SHP77 (cell line): ENCODE results near the gene S1PR1.
"Not testable (repeated sequence)": the region's sequence is repeated elsewhere in the genome, so short reads cannot be mapped to it uniquely, and the experiment has no call there.

Source experiments
- DNase-seq, 2 experiments: peaks; one replicate each; lab custom pipeline; 2025; lab: John Stamatoyannopoulos, UW

The S1PR1 gene

DNA sequence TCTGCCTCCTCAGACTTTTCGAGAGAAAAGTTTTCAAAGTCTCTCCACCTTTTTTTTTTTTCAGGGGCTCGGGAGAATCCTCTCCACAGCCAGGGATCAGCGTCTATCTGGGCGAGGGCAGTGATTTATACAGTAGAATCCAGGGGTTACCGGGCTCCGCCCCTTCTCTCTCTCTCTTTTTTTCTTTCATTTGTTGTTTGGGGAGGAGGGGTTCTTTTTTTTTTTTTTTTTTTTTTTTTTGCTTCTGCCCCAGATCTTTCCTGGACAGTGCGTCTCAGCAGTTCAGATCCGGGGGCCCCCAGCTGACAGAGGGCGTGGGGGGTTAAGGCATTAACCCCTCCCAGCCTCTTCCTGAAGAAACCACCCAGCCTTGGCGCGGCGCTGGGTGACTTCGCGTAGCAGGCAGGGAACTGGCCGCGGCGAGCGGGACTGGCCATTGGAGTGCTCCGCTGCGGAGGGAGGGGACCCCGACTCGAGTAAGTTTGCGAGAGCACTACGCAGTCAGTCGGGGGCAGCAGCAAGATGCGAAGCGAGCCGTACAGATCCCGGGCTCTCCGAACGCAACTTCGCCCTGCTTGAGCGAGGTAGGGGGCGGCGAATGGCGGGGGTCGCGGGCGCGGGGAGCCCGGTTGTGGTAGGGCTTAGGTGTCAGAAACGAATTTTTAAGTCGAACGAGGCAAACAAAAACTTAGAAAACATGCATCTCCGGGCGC is at the start of gene S1PR1:
TSS of gene S1PR1 (plus strand) at position 504 of the 713 bp plus-strand sequence. CDS start 1,966 bp downstream, outside the sequence.
- DNase-seq = no peak

DNA sequence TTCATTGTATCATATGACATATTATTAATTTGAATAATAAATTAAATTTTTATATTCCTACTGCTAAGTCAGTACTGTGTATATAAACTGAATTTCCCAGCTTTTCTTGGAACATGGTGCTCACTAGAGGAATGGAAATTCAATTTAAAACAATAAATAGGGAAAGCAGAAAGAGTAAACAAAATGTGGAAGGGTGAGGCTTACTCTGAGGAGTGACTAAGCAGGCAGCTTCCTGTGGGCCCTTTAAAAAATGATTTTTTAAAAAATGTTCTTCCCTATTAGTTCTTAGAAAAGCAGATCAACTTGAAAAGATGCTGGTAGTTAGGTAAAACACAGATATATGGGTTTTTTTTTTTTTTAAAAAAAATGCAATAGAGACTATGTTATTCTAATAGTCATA is 49.5 kb upstream of the S1PR1 start:
- no peak for DNase-seq

DNA sequence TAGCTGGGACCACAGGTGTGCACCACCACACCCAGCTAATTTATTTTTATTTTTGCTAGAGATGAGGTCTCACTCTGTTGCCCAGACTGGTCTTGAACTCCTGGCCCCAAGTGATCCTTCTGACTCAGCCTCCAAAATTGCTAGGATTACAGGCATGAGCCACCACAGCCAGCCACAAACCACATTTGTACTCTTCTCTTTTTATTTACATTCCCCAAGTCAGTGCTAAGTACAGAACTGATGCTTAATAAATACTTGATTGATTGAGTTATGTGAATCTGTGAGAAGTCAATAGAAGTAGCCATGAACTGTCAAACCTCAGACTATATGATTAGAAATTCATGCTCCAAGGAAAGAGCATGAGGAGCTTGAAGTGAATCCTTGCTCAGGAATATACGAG is 48.5 kb upstream of the S1PR1 start:
- no peak for DNase-seq

DNA sequence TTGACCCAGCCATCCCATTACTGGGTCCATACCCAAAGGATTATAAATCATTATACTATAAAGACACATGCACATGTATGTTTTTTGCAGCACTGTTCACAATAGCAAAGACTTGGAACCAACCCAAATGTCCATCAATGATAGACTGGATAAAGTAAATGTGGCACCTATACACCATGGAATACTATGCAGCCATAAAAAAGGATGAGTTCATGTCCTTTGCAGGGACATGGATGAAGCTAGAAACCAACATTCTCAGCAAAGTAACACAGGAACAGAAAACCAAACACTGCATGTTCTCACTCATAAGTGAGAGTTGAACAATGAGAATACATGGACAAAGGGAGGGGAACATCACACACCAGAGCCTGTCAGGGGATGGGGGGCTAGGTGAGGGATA is 47.9 kb upstream of the S1PR1 start:
- not testable (repeated sequence) for DNase-seq

DNA sequence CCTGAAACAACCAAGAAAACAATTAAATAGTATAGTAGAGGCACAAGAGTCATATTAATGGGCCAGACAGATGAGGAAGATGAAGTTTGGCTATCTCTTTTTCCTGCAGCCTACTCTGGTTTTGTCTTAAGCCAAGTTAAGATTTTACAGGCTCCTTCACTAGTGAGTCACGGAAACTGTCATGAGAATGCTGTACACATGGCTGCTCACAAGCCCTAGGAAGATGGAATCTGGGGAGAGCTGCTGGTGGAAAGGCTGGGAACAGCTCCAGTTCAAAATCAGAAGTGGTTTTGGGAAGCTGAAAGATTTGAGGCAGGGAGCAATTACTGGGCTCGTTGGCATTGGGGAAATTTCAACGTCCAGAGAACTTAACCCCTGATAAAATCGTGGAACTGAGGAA is 46.4 kb upstream of the S1PR1 start:
- DNase-seq = no peak

DNA sequence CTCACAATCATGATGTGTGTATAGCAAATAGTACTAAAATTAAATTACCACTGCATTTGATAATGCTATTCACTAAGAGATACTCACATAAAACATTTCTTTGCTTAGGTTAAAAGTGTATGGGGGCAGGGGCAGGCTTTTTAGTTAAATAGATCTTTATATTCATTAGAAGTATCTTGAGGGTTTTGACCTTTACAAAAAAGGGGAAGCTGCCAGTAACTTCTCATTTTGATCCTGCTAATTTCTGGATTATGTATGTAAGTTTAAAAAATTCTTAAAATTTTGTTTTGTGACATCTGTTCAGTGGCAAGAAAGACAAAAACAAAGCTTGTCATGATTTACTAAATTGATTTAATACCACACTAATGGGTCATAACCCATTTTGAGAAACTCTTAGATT is 45.8 kb upstream of the S1PR1 start:
- DNase-seq = no peak

DNA sequence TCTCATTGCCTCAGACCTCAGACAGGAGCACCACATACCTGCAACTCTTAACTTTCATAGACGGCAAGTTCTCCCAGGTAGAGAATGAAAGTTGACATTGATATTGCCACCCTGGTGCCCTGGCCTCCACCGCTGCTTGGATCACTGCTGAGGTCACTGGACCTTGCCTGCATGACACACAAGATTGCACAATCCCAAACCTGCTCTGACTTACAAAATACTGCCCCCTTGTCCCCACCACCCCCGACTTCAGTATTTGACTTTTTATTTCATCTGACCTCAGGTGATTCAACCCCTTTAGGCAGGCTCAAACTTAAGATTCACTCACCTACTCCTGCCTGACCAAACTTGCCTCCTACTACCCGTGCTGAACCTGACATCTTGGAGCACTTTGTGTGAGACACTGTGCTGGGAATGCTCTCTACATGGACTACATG is 43.1 kb upstream of the S1PR1 start:
- DNase-seq = no peak

DNA sequence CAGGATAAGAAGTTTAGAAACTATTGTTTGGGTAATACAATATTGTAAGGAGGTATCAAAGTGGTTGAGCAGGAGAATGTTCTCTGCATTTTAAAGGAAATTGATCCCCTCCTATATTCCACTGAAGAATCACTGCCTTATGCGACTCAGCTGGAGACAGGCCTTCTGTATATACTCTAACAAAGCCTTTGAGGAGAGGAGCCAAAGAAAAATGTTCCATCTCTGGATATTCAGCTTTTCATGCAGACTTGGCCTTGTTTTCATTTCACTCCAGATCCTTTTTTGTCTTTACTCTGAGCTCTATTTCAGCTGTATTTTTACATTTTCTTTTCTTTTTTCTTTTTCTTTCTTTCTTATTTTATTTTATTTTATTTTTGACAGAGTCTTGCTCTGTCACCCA is 42.1 kb upstream of the S1PR1 start:
- DNase-seq = no peak

DNA sequence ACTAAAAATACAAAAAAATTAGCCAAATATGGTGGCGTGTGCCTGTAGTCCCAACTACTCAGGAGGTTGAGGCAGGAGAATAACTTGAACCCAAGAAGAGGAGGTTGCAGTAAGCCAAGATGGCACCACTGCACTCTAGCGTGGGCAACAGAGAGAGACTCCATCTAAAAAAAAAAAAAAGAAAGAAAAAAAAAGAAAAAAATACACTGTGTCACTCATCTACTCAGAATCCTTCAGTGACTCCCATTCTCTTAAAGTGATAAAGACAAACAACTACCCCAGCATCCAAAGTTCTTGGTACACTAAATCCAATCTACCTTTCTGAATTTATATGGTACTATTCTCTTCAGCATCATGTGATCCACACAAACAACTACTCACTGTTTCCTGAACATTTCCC is 40.2 kb upstream of the S1PR1 start:
- DNase-seq = no peak

DNA sequence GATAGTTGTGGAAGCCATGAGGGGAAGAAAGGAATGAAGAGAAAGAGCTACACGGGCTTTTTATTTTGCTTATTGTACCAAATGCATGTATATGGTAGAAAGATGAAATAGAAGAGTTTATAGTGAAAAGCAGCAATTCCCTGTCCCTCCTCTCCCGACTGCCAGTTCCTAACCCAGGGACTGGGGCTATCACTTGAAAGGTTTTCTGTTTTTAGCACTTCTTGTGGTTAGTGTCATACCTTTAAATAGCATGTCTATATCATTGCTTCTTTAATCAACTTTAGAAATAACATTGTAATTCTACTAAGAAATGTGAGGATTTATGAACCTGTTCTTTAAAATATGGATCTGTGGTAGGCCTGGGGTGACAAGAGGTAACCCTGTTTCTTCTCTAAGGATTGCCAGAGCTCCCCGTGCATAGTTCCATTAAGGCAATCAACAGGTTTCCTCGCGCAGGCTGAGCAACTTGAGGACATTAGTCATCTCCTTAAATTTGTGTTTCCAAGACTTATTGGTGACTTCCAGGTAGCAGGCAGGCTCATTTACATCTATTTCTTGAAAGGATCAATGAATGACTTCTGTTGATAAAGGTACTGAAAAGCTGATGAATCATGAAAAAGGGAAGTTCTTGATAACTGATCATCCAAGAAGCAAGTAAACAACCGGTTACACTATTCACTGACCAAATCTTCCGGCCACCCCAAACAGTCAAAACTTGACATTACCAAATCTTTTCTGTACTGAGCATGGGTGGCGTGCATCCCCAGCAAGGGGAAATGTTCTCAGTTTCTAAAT is 37.8 kb upstream of the S1PR1 start:
- DNase-seq = no peak

DNA sequence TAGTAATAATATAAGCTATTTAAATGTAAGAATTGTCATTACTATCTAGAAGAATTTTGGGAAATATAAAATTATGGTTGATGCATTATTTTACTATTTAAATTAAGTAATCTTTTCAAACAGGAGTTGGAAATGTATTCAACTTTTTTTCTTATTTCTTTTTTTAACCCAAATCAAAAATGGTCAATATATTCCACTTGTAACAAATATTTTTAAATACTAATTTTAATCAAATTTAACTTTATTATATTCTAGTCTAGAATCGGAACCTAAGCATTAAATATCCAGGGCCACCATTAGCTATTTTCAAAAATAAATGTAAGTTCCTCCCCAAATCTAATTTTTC is 37.2 kb upstream of the S1PR1 start:
- DNase-seq = no peak

DNA sequence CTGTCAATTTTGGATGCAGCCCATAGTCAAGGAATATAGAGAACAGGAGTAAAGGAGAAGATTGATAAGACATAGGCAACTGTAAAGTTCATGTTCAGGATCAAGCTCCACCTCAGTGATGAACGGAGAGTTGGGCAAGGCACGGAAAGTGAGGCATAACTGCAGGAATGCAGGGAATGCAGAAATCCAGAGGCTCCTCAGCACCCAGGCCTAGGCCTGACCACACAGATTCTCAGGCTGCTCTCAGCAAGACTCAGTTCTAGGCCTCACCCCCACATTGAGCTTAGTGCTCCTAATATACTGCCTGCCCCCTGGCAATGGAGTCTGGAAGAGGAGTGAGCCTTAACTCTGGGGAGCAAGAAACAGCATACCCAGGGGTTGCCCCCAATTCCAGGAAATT is 36.3 kb upstream of the S1PR1 start:
- no peak for DNase-seq

DNA sequence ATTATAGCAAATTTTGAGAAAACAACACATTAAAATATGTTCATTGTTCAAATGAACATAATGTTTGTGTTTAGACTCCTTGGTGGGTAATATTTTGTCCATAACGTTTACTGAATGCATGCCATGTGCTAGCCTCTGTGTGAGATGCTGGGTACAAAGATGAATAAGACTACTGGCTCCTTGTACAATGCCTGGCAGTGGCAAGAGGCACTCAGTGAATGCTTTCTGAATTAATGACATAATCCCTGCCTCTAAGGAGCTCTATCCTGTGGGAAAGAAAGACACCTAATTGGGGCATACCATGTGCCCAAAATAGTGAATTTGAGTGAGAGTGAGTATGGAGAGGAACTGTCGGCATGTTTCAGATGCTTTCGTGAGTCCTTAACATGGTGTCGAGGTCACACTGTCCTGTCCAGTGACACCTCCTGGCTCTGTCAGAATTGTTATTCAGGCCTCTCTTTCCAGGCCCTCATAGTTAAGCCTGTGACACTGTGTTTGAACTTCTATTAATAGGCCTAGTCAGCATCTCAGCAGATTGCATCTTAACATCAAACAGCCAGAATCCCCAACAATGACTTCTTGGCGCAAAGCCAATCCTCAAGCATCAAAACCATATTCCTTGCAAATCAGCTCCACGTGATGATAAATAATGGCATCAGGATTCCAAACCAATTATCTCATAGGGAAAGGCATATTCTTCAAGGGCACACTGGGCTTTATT is 32.8 kb upstream of the S1PR1 start:
- DNase-seq = peak; percentile 4 to 9

DNA sequence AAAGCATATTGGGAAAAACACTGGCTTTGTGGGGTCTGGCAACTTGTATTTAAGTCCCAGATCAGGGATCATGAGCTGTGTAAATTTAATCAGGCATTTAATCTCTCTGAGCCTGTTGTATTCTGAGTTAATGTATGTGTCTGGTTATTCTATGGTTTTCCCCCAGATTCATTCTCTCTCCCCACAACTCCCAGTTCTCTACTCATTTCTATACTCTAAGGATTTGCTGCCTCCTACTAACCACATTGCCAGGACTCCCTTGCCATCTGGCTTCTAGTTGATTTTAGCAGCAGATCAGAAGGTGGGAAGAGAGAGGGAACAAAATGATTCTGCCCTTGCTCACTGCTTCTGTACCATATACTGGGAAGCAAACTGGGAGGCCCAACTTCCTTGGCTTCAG is 31.4 kb upstream of the S1PR1 start:
- no peak for DNase-seq

DNA sequence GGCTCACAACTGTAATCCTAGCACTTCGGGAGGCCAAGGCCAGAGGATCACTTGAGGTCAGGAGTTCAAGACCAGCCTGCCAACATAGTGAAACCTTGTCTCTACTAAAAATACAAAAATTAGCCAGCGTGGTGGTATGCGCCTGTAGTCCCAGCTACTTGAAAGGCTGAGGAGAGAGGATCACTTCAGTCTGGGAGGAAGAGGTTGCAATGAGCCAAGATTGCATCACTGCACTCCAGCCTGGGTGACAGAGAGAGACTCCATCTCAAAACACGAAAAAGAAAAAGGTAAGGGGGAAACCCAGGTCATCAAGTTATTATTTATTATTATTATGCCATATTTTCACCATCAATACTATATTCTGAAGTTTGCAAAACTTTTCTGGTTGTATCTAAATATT is 30.7 kb upstream of the S1PR1 start:
- DNase-seq = not testable (repeated sequence)

DNA sequence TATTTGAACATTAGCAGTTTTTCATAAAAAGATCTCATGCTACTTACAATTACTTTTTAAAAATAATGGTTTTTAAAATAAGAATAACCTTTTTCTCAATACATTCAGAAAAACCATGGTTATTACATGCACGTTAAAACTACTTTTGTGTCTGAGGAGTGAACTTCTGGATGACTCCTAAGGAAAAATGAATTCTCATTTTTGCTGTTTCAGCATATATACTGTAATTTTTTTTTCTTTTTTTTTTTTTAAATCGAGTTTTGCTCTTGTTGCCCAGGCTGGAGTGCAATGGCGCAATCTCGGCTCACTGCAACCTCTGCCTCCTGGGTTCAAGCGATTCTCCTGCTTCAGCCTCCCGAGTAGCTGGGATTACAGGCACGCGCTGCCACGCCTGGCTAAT is 29.5 kb upstream of the S1PR1 start:
- not testable (repeated sequence) for DNase-seq

DNA sequence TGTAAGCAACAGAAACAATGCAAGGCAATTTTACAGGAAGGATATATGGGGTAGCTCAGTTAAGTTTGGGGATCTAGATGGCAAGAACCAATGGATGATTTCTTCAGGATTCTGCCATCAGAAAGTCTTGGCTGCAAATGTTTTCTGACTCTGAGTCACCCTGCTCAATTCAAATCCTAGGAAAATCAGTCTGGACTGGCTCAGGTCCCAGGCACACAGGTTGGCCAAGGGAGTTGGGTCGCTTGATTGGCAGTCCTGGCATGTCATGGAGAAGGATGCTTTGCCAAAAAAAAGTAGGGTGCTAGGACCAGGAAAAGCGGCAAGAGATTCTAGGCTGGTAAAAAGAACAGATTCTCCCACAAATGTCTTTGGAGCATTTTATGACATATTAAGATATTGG is 28.9 kb upstream of the S1PR1 start:
- no peak for DNase-seq

DNA sequence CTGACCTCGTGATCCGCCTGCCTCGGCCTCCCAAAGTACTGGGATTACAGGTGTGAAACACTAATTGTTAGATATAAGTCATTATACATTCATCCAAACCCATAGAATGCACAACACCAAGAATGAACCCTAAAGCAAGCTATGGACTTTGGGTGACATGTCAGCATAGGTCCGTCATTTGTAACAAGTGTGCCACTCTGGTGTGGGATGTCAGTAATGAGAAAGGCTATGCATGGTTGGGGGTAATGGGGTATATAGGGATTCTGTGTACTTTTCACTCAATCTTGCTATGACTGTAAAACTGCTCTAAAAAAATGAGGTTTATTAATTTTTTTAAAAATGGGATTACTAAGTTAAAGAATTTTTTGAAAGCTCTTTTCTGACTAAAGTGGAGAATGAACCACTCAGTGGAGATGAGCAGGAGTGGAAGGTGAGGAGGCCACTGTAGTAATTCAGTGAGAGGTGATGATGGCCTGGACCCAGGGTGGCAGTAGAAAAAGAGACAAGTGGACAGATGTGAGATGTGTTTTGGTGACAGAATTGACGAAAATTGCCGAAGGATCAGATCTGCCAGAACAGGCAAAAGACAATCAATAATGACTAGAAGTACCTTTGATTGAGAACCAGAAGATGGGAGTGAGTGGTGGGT is 21.3 kb upstream of the S1PR1 start:
- DNase-seq = no peak

DNA sequence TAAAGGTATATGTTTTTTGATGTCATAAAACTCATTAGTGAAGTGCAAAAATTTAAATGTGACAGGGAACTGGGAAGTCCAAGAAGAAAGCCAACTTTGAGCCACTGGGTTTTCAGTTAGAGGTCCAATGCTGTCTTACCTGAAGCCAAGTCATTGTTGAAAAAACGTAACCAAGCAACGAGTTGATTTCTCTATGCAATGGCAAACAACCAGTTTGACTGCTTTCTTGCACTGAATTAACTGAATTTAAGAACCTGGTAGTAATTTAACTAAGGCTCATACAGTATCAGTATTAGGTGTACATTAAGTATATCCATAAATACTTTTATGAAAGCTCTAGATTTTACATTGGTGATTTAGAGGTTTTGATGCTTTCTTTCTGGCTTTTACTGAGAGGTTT is 20.2 kb upstream of the S1PR1 start:
- DNase-seq = no peak

DNA sequence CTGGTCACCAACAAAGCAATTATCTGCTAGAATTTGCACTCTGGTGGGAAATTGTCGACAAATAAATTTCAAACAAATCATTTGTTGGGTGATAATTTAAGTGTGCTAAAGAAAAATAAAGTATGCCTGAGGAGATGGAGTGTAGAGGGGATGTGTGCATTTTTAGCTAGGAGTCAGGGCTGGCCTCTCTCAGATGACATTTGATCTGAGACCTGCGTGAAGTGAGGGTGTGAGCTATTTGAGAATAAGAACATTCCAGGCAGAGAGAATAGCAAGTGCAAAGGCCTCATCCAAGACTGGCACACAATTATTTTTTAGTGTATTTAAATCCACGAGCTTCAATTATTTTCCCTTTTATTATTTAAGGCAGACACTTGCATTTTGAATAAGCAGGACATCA is 19.7 kb upstream of the S1PR1 start:
- DNase-seq = no peak

DNA sequence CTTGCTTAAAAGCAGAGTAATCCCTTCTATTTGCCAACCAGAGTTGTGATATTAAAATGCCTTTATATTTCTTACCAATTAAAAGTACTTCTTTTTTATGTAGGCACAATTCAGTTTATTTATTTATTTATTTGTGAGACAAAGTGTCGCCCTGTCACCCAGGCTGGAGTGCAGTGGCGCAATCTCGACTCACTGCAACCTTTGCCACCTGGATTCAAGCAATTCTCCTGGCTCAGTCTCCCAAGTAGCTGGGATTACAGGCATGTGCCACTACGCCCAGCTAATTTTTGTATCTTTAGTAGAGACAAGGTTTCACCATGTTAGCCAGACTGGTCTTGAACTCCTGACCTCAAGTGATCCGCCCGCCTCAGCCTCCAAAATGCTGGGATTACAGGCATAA is 17.9 kb upstream of the S1PR1 start:
- DNase-seq = not testable (repeated sequence)
